Activated CD8-positive, alpha-beta memory T cell treated with anti-CD3 and anti-CD28 coated beads, Interleukin-2, amount 50 U/mL, for 1 hour (primary cell): Measurements from ENCODE around the gene SNAP29.
"Not testable (repeated sequence)": the region's sequence is repeated elsewhere in the genome, so short reads cannot be mapped to it uniquely, and the experiment has no call there.

ENCODE experiments used
- DNase-seq: peaks from one replicate; pipeline ENCODE4 v3.0.0-alpha.2; 2020; ENCODE audit errors: extremely low read depth

Gene SNAP29

GRCh38 chr22:20901093-20902033, 42.6 kb downstream of the SNAP29 start:
- not testable (repeated sequence) for DNase-seq

- DNase-seq, result no peak
These were observed 44.3 kb downstream of the SNAP29 start for GRCh38 chr22:20903093-20903492.

- no peak for DNase-seq
These were observed 45.5 kb downstream of the SNAP29 start for GRCh38 chr22:20904008-20904979.

- DNase-seq, result no peak
These were observed 46.2 kb downstream of the SNAP29 start for GRCh38 chr22:20904980-20905355.

- no peak for DNase-seq
These were observed 46.9 kb downstream of the SNAP29 start for GRCh38 chr22:20905415-20906386.

DNA sequence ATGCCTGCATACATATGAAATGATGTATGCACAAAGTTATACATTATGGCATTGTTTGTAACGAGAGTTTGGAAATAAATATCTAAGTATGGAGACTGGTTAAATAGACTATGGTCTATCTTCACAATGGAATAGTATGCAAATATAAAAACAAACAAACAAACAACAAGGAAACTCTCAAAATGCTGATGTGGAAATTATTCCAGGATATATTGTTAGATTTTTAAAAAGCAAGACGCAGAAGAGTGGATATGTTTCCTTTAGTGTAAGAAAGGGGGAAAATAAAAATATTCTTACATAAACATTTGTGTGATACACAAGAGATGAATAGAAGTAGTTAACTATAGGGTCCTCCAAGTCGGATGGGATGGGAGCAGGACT, 47.6 kb downstream of the SNAP29 start:
- no peak for DNase-seq

DNA sequence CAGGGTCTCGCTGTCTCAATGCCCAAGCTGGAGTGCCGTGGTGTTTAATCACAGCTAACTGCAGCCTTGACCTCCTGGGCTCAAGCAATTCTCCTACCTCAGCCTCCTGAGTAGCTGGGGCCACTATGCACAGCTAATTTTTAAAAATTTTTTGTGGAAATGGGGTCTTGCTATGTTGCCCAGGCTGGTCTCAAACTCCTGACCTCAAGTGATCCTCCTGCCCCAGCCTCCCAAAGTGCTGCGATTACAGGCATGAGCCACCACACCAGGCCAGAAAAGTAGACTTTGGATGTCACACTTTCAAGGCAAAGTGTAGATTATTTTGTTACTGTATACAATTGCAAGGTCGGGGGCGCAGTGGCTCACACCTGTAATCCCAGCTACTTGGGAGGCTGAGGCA, 49.9 kb downstream of the SNAP29 start:
- not testable (repeated sequence) for DNase-seq

- no peak for DNase-seq
These were observed 50.9 kb downstream of the SNAP29 start for GRCh38 chr22:20909543-20910303.

GRCh38 chr22:20912494-20912893, 53.7 kb downstream of the SNAP29 start:
- no peak for DNase-seq

DNA sequence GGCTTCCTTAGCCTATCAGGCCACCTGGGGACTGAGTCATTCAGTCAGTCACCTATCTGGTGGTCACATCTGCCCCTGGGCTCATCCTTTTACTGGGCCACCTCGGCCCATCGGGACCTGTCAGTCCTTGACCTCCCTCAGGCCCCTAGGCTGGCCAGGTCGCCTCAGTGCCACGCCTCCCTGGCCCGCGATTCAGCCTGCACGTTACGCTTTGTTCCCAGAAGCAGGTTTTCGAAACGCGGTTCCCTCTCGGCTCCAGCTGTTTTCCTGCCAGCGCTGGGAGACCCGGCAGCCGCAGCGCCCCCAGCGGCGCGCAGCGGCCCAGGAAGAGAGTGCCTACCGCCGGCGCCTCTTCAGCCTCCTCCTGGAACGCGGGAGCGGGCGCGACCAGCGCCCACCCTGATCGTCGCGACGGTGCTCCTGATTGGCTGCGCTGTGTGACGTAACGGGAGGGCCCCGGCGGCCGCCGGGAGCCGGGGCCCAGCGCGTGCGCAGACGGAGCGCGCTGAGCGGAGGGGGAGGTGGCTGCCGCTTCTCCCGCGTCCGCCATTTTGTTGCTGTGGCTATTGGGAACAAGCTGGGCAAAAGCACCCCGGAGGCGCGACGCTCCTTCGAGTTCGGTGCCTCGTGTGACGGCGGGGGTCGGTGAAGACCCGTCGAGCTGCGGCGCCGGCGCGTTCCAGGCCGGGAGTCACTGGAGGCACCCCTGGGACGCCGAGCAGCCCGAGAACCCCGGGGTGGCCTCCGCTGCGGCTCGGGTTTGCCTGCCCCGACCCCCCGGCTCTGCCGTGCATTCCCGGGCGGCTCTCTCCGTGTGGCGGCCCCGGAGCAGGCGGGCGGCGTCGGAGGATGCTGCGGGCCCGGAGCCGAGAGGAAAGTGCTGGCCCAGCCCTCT, 58.4 kb downstream of the SNAP29 start, which contains the start of gene CRKL:
Gene CRKL (plus strand): TSS at position 492 of the 895 bp plus-strand sequence. CDS start 528 bp downstream, outside the sequence.
- peak; percentile 87 for DNase-seq

GRCh38 chr22:20918663-20919218, 59.9 kb downstream of the SNAP29 start:
- no peak for DNase-seq

DNA sequence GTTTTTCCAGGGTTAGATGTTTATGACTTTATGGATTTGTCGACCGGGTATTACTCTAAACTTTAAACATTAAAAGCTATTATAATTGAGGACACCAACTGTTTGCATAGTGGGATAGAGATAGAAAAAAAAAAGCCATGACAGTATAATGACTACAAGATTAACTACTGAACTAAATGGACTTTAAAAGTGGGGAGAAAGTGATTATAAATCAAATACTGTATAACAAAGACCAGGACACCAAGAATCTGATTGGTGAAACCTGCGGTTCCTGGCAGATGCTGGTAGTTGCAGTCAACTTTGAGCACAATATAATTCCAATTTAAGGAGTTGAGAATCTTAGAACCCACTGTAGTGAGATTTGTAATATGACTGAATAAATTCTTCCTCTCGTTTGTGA, 60.9 kb downstream of the SNAP29 start:
- no peak for DNase-seq

DNA sequence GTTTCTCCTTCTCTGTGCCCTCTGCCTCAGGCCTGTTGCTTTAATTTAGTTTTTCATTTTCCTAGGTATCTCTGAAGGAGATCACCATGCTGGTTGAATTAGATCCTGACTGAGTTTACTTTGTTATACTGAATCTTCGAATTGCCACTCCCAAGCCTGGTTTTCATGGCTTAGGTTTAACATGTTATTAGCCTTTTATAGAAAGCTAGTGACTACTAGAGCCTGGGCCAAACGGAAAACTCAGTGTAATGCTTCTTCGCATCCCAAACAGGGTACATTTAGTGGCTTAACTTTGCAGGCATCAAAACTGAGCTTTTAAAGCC, 62.0 kb downstream of the SNAP29 start:
- no peak for DNase-seq

DNA sequence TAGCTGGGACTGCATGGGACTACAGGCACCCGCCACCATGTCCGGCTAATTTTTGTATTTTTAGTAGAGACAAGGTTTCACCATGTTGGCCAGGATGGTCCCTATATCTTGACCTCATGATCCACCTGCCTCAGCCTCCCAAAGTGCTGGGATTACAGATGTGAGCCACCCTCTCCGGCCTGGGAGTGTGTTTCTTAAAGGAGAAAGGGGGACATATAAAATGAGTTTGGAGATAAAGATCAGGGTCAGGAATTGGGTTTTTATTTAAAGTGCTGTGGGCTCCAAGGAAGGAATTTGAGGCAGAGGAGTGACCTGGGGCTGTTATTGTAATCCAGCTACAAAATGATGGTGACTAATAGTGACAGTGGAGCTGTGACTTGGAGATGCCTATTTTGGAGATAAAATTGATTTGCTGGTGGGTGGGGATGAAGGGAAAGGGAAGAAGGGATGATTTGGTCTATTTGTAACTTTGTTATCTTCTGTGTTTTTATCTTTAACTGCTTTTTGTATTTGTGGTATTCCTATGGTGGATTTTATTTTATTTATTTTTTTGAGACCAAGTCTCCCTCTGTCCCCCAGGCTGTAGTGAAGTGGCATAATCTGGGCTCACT, 63.4 kb downstream of the SNAP29 start:
- DNase-seq, result no peak

GRCh38 chr22:20926243-20926642, 67.4 kb downstream of the SNAP29 start:
- DNase-seq, result no peak

GRCh38 chr22:20927940-20928572, 69.2 kb downstream of the SNAP29 start:
- no peak for DNase-seq

DNA sequence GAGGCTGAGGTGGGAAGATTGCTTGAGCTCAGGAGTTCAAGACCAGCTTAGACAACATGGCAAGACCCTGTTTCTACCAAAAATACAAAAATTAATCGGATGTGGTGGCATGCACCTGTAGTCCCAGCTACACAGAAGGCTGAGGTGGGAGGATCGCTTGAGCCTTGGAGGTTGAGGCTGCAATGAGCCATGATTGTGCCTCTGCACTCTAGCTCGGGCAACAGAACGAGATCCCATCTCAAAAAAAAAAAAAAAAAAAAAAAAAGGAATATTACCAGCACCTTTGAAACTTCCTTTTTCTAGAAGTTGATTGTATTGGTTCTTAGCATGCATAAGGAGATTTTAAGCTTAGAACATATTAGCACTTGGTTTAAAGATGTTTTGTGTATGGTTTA, 69.8 kb downstream of the SNAP29 start:
- no peak for DNase-seq

- no peak for DNase-seq
These were observed 71.2 kb downstream of the SNAP29 start for GRCh38 chr22:20930004-20930403.
